ENCODE measurements around the gene MSH5. TPM values are rescaled to one million over a fixed set of nuclear protein-coding genes. Genes with fewer than 3 reads are reported as not detected.

Gene MSH5
- total and polyA plus RNA-seq, 9 of the 15 experiments (the other 6 are each of a cell fraction or from before 2014, with no cell fraction given) = 12.5 to 104 (median 46.6) TPM

- TF ChIP-seq SAP30 (IDR thresholded peaks at IDR 0.05; ENCODE audit: borderline replicate concordance, insufficient read depth, low read depth, low read length, poor library complexity, severe bottlenecking) = no peak
- no peak for TF ChIP-seq IRF2 (CRISPR knock-in tag; IDR thresholded peaks at IDR 0.05)
- no peak for TF ChIP-seq IRF9 (tag; IDR thresholded peaks at IDR 0.05)
- no peak for TF ChIP-seq DNMT1 (IDR thresholded peaks at IDR 0.05)
- TF ChIP-seq ZNF224 (CRISPR knock-in tag; IDR thresholded peaks at IDR 0.05) = no peak
- no peak for TF ChIP-seq NFRKB (IDR thresholded peaks at IDR 0.05; ENCODE audit: low read depth)
- TF ChIP-seq ZNF592 (IDR thresholded peaks at IDR 0.05) = no peak
- 0 out of 2 replicates have a peak, but pooled peaks have one; percentile 54 for TF ChIP-seq THRB (CRISPR knock-in tag; conservative IDR thresholded peaks at IDR 0.05)
- TF ChIP-seq MYC (IDR thresholded peaks at IDR 0.05; ENCODE audit: low read depth, low read length) = no peak
- no peak for TF ChIP-seq MYC (CRISPR knock-in tag; IDR thresholded peaks at IDR 0.05; ENCODE audit: borderline replicate concordance, low read depth)
- TF ChIP-seq ZNF507 (tag; conservative IDR thresholded peaks at IDR 0.05) = no peak
- no peak for TF ChIP-seq HNRNPL (IDR thresholded peaks at IDR 0.05; ENCODE audit: low read depth, low read length)
- TF ChIP-seq MBD1 (CRISPR knock-in tag; IDR thresholded peaks at IDR 0.05) = no peak
- TF ChIP-seq SUPT5H (IDR thresholded peaks at IDR 0.05) = no peak
- no peak for TF ChIP-seq CBX5 (IDR thresholded peaks at IDR 0.05; ENCODE audit: borderline replicate concordance, low read depth)
- TF ChIP-seq NBN (IDR thresholded peaks at IDR 0.05; ENCODE audit: low read depth) = no peak
- no peak for TF ChIP-seq HINFP (tag; conservative IDR thresholded peaks at IDR 0.05; ENCODE audit: low read depth)
- TF ChIP-seq ZNF280B (CRISPR knock-in tag; IDR thresholded peaks at IDR 0.05) = no peak
Measured at GRCh38 chr6:31741815-31742214, 2.0 kb downstream of the MSH5 start (continued).
